ENCODE data around the gene CDK8.

Gene CDK8

DNA sequence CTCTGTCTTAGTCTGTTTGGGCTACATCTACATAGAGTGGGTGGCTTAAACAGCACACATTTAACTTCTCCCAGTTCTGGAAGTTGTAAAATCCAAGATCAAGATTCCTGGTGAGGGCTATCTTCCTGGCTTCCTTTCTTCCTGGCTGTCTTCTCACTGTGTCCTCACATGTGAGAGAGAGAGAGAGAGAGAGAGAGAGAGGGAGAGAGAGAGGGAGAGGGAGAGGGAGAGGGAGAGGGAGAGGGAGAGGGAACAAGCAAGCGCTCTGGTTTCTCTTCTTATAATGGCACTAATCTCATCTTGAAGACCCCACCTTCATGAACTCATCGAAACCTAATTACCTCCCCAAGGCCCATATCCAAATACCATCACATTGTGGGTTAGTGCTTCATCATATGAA lies 69.2 kb downstream of the CDK8 start:
- no peak for DNase-seq

DNA sequence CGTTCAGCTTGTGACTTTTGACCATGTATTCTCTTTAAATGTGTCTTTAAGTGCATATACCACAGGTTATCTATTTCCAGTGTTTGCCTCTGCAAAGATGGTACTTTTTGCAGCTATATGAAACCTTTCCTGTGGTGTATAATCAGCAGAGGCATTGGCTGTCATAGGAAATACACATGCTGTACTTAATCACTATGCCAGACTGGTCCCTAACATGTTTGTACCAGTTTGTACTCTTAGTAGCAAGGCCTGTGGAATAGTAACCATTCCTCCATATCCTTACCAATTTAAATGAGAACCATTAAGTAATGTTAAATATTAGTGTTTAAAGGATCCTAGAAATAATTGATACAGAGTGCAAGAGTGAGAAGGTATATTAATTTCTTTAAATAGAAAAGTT lies 69.8 kb downstream of the CDK8 start:
- no peak for DNase-seq

DNA sequence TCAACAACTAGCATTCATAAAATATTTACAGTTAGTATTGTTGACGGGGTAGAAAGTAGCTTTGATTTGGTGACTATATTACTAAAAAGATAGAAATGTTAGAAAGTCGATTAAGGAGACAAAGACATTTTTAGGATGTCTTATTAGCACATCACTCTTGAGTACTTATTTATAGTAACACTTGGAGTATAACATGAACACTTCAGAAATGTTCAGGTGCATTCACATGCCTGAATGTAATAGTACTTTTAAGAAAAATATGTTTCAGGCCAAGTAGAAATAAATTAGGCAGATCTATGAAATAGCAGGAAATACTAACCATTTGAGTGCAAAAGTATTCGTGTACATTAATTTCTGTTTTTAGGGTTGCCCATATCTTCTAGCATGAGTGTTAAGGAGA lies 70.4 kb downstream of the CDK8 start:
- DNase-seq = no peak

DNA sequence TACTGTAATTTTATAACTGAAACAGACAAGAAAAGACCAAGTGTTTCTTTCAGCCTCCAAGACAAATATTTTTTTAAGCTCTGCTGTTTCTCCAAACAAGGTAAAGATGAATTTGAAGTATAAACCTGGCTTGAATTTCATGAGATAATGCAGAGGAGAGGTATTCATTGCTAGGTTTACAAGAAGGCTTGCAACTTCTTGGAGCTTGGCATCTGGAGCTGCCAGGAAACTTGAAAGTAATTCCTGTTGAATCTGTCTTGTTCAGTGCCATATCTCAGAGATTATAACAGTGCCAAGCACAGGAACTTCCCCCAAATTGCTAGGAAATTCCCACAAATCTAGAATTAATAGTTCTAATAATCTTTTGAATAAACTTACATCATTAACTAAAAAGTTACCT lies 70.9 kb downstream of the CDK8 start:
- no peak for DNase-seq

DNA sequence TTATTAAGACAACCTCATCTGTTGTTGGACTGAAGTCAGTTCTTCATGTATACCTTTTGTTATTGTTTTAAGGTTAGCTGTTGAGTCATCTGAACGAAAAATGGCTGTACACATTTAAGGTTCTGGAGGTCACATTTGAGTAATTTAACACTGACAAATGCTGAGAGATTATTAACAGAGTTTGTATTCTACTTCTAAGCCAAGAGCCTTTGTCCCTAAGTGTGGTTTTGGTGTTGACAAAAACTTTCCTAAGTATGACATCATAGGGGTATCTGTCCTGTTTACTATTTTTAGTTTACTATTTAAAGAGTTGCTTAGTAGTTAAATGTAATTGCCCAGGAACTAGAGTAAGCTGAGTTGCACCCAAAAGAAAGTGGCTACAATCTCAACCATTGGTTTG lies 71.9 kb downstream of the CDK8 start:
- DNase-seq = no peak

DNA sequence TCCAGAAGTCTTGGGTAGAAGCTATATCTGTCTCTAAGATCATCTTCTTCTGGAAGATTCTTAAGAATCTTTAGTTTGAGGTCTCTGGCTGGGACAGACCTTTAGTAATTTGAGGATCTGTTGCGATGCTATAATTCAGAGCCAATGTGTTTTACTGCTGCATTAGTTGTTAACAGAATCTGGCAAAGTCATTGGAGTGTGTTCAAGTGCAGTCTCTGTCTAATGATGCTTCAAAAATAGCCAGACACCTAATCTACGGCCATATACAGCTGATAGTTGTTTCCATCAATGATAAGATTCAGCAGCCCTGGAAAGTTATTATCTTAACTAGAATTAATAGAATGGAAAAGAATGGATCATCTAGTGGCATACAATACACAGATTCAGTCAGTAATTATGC lies 72.6 kb downstream of the CDK8 start:
- DNase-seq = no peak

DNA sequence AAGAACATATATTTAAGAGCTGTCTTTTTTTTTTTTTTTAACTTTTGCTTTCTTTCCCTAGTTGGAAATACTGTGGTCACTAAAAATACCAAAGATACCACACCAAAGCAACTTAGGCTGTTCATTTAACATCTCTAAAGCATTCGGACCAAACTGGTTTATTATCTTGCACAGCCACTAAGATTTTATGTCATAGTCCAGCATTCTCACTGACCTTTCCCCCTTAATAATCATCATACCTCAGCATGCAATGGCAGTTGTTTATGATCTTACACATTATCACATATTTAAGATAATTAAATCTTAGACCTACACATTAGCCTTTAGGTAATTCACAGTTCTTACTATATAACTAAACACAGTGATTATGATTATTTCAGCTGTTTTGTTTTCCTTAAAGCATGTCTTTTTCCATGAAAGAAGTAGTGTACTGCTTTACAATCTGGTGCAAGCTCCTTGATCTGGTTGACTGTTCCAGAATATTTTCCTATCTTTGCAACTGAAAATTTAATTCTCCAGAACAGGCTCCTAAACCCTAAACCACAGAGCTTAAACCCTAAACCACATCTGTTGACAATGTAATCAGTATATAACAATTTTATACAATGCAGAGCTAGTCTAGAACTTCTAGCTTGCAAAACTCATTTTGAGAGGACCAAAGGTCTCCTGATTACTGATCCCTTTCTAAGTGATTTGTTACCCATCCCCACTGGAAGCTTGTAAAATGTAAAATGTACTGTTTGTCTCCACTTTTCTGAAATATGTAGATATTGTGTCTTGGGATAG lies 74.2 kb downstream of the CDK8 start:
- no peak for DNase-seq

DNA sequence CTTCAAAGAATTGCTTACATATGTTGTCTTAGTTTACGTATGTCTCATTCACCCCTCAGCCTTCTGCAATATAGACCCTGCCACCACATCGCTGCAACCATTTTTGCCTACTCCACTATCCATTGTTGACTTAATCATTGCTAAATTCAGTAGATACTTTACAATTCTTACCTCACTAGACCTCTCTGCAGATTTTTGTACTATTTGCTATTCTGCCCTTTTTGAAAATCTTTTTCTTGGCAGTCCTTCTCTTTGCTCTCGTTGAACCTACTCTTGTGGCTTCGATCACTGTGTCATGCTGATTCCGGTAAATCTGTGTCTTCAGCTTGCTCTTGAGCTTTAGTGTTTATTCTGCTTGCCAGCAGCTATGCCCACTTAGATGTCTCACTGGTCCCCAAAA lies 81.2 kb downstream of the CDK8 start:
- DNase-seq = no peak

DNA sequence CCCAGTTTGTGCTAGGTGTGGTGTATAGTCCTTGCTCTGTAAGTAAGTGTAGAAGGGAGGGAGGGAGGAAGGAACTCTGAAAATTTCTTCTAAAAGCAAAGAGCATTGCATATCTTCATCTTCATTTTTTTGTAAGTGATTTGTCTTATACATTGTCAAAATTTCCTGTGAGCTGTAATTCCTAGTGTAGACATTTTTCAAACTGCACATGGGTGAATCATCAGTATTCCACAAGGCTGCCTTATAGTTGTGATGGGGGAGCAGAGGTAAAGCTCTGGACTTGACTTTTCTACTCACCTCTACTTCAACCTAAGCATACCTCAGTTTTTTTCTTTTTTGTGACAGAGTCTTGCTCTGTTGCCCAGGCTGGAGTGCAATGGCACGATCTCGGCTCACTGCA lies 86.9 kb downstream of the CDK8 start:
- no peak for DNase-seq

DNA sequence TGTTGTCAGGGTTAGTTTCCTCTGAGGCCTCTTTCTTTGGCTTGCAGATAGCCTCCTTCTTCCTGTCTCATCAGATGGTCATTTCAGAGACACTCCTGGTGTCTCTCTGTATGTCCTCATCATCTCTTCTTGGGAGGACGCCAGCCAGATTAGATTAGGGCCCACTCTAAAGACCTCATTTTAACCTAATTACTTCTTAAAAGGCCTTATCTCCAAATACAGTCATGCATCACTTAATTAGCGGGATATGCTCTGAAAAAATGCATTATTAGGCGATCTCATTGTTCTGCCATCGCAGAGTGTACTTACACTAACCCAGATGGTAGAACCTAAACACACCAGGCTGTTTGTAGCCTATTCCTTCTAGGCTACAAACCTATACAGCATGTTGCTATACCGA lies 89.0 kb downstream of the CDK8 start:
- no peak for DNase-seq

DNA sequence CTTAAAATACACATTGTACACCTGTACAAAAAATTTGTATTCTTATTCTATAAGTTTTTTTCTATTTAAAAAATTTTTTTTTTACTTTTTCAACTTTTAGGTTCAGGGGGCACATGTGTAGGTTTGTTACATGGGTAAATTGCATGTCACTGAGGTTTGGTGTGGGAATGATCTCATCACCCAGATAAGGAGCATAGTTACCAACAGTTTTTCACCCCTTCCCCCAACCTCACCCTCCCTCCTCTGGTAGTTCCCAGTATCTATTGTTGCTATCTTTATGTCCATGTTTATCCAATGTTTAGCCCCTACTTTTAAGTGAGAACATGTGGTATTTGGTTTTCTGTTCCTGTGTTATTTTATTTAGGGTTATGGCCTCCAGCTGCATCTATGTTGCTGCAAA lies 89.9 kb downstream of the CDK8 start:
- no peak for DNase-seq

DNA sequence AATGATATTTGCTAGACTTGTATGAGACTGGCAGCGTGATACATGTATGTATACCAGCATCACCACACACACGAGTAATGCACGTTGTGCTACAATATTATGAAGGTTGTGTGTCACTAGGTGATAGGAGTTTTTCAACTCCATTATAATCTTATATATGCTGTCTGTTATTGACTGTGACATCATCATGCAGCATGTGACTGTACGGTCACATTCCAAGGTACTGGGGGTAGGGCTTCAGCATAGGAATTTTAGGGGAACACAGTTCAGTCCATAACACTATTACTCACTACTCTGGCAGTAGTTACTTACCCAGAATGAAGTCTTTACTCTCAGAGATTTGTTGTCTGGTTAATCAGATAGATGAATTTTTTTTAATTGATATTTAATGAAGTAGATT lies 91.1 kb downstream of the CDK8 start:
- DNase-seq = no peak

DNA sequence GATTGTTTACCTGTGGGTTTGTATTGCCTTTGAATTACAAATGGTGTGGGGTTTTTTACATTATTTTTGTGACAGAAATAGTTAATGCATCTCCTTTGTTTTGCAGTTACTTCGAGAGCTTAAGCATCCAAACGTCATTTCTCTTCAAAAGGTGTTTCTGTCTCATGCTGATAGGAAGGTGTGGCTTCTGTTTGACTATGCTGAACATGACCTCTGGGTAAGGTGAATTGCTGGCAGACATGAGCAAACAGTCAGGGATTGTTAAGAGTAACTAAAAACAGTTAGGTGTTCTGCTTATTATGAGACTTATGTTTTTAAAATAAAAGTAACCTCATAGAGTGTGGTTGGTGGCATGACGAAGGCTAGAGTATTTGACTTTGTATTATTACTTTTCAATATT lies 95.0 kb downstream of the CDK8 start:
- no peak for DNase-seq

DNA sequence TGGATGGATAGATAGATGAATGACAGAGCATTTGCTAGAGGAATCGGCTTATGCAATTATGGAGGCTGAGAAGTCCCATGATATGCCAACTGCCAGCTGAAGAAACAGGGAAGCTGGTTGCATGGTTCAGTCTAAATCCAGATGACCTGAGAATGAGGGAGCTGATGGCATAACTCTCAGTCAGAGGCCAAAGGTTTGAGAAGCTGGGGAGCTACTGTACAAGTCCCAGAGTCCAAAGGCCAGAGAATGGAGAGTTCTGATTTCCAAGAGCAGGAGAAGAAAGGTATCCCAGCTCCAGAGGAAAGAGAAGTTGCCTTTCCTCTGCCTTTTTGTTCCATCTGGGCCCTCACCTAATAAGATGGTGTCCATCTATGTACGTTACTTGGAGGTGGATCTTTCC lies 108.3 kb downstream of the CDK8 start:
- DNase-seq = no peak

DNA sequence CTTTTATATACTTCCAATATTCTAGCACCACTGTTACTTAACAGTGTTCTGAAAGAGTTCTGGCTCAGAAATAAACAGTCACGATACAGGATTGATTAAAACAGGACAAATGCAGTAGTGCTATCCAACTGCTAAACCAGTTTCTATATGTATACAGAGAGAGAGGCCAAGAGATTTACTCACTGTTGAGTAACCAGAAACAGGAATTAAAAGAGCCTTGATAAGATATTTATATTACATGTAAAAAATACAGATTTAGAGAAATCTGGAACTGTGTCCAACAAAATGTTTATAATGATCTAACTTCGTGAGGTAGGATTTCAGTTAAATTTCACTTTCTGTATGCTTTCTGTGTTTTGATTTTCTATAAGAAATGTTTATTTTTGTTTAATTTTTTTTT lies 116.6 kb downstream of the CDK8 start:
- no peak for DNase-seq

DNA sequence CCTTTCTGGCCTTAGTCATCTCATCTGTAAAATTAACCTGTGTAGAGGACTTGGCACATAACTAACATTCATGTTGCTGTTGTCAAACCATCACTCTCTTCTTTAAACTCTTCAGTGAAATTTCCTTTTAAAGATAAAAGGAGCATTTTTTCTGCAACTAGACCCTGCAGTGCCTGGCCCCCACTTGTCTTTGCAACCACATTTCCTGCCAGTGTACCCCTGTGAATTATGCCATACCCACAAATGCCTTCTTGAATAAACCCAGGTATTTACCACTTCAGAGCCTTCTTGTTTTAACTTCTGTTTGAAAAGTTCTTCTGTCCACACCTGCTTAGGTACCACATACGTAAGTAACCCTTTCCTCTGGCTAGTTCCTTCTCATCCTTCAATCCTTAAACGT lies 118.8 kb downstream of the CDK8 start:
- no peak for DNase-seq

DNA sequence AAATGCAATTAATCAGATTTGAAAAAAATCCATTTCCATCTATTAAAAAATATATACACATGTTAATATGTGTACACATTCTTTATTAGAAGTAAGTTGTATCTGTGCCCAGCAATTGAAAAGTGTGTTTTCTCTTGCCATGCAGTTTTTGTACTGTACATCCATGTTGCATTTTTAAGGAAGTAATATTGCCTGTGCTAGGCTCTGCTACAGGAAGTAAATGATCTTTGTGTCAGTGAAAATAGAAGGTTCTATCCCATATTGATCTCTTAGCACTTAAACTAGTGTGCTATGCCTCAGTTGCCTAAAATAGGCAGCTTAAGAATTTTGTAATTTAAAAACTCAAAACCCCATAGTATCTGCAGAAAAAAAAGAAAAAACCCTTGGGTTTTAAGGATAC lies 122.5 kb downstream of the CDK8 start:
- no peak for DNase-seq

DNA sequence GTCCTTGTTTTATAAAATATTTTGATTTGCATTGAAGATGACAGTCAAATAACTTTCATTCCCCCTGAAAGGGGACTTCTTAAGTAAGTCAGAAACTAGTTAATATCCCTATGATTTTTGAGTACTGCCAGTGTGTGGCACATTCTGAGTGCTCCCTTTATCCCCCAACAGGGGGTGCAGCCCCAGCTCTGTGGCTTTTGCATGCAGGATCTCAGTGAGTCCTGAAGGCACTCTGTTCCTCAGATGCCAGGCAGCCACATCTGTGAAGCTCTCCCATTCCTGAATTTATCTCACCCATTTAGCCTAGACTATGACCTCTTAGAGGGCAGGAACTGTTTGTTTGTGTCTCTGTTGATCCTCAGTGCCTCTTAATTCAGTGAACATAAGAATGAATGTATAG lies 123.1 kb downstream of the CDK8 start:
- DNase-seq = no peak

DNA sequence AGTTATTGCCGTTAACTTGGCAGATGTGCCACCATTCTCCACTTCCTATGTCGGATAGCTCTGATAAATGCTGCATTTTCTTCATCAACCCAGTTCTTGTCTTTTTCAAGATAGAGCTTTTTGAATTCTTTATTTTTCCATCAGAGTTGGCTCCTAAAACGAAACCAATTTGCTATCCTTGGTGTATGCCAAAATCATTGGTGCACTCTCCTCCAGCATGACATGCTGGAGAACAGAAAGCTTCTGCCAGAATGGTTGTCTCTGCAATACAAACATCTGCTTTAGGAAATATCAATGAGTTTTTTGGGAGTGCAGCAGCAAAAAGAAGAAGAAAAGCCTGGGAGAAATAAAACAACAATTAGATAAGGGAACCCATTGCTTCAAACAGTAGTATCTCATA lies 124.2 kb downstream of the CDK8 start:
- no peak for DNase-seq

DNA sequence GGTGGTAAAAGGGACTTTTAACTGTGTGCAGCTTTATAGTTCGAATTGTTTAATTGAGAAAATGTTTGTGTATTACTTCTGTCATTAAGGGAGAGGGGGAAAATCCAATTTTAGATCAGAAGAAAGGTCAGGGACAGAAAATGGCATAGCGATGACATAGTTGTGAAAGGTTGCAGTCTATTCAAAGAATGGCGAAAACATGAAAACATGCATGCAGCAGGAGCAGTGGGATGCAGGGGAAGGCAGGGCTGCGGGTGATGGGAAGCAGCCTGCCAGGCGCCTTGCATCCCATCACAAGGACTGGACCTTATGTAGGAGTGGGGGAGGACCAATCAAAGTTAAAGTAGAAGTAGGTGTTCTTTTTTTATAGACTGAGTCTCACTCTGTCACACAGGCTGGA lies 125.9 kb downstream of the CDK8 start:
- no peak for DNase-seq

DNA sequence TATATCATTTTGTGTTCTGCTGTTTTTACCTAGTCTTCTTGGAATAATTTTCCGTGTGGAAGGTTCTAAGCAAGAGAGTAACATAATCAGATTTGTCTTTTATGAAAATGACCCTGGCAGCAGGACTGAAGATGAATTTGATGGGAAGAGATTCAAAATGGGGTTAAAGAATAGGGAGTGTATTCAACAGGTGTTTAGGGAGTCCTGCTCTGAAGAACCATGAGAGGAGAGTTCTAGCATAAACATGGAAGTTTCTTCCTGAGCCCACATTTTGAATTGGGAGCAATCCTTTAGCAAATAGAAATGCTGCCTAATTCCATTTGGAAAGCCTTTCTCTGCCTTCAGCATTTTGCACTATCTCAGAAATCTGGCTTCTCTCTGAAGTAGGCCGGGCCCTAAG lies 127.0 kb downstream of the CDK8 start:
- no peak for DNase-seq

DNA sequence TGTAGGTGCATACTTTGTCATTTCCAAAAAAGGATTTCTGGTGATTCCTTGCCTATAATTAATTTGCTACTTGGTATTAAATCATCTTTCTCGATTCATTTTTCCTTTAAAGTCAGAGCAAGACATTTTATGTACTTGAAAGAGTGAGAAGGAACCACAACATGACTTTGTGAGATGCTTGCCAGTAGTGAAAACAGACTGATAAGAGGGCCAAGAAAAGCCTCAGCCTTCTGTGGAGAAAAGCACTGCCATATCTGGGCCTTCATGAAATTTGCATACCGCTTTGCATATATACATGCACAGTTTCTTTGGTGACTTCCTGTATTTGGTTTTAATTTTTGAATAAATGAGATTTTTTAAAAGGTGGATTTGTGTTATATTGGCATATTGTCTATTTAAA lies 128.4 kb downstream of the CDK8 start:
- no peak for DNase-seq

DNA sequence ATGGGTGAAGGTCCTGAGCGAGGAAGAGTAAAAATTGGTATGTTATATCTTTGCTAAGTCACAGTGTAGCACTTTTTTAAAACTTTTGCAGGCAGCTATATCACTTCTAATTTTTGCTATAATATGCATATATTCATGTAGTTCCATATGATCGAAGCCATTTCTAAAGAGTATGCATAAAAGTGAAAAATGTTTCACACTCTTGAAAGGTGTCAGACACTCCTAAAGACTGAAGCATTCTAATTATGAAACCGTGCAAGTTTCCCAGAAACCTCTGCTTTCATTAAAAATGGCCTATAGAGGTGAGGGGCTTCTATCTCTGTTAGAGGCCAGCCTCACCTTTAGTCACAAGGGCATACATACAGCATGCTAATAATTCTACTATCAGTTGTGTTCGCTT lies 128.9 kb downstream of the CDK8 start:
- no peak for DNase-seq

DNA sequence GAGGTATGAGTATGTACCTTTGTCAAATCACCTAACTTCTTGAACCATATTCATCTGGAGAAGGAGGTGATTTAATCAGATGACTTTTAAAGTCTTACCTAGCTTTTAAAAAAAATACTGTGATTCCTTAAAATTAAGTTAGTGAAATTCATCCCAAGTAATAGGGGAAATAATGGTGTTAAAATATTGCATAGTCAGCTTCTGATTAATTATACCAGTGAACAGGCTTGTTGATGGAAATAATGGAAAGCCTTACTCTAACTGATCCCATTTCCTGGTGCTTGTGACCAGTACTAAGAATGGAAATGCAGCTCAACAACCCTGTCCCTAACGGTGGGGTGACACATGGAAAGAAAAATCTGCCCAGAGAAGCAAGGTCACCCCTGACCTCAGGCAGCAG lies 130.7 kb downstream of the CDK8 start:
- no peak for DNase-seq

DNA sequence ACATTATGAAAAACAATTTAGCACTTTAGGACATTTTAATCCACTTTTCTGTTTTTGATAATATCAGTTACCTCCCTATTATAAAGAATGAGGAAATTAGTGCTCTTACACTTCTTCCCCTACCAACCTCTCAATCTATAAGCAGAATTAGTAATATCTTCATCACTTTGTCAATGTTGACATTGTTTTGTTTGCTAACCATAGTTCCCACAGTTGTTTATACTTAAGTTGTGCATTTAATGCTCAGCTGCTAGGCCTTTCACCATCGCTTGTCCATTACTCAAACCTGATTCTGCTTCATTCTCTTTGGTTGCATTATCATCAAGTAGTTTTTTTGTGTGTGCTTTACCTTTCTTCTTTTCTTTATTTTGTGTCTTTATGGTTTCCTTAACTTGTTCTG lies 132.1 kb downstream of the CDK8 start:
- no peak for DNase-seq

DNA sequence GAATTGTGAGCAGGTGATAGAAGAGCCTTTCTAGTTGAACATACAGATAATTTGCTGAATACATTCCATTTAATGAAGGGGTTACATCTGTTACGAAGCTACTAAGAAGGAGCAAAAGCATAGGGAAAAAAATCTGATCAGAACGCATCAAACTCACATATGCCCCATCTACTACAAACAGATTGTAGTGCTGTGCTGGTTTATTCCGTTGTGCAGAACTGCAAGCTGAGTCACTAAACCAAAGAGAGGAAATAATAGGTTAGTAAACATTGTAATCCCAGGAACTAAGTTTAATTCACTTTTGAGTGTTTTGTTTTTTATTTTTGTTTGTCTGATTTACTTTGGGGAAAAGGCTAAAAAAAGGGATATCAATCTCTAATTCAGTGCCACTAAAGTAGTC lies 136.3 kb downstream of the CDK8 start:
- no peak for DNase-seq
